HG03571 (cell line): ENCODE measurements around the gene PLB1.
A peak's percentile ranks its signal among the peaks of the same experiment; 100 is the strongest.

Source experiments
- ATAC-seq: cut with Tn5 transposase; IDR thresholded peaks from one replicate; pipeline ENCODE4 v1.9.1; 2021; ENCODE audit not compliant: unreplicated experiment

Gene PLB1

DNA sequence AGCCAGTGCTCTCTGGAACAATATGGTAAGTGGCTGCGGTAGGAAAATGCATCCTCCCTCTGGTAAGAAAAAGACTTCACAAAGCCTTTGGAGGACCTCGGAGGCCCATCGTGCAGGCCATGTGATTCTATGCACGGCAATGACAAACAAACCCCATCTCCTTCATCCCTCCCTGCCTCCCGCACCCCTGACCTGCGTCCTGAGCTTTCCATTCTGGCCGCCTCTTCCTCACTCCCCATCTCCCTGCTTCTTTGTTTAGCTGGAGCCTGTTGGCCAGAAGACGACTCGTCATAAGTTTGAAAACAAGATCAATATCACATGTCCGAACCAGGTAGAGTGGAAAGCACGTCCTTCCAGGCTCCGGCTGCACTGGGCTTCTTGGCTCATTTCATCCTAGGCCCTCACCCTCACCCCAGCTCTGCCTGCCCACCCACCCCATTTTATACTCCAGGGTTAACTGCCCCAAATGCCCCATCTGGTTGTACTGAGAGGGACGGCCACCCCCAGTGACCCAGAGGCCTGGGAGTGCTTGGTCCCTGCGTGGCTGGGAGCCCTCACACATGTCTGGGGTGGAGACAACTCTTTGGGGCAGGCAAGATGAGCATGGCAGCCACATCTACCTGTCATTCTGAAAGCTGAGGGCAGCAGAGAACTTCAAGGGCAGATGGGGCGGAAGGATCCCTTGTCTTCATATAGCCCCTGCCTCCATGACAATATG, 94.0 kb downstream of the PLB1 start:
- no peak for ATAC-seq

DNA sequence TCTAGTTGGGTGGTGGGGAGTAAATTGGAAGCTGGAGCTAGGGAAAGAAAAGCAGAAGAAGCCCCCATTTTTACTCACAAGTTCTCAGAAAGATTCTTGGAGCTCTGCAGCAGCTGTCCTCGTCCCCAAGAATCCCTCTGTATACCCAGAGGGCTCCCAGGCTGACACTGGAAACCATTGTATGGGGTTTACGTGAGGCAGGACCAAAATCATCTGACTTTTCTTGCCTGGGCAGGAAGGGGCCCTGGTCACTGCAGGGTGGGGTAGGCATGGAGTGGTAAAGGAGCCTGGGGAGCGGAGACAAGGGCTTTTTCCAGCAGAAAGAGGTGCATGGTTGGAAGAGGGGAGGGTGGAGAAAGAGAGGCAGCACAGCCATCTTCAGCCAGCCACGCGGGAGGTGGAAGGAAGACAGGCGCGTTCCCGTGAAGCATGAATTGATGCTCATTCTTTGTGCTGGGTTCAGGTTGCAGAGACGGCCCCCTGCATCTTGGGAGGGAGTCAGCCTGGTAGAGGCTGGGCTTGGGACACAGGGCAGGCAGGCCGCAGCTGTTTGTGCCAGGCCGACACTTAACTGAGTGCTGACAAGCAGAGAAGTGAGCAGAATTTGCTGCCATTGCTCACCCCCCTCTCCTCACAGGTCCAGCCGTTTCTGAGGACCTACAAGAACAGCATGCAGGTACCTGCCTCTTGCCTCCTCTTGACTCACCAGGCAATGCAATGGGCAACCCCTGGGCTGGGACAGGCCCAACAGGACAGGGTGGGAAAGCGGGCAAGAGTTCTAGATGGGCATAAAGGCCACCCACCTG, 94.8 kb downstream of the PLB1 start:
- no peak for ATAC-seq

DNA sequence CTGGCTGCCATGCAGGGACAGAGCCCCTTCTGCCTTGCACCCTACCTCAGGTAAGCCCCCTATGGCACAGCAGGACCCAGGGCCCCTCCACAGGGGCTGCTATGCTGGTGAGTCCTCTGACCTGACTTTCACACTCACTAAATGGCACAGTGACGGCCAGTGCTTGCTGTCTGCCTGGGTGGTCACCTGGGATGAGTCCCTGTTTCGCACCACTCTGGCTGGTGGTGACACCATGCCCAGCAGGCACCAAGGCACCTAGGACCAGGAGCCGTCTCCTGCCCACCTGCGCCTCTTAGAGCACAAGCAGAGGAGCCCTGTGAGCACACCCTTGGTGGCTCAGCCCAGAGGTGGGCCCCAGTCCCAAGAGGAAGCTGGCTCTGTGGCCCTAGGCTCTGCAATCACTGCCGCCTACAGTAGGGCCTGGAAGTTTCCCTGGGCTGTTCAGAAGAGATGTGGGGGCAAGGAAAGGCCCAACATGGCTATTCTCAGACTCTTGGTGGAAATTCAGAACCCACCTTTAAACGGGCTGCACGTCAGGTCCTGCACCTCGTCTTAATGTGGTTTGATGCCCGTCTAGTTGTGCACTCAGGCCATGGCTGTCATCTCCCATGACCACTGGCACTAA, 96.0 kb downstream of the PLB1 start:
- no peak for ATAC-seq

DNA sequence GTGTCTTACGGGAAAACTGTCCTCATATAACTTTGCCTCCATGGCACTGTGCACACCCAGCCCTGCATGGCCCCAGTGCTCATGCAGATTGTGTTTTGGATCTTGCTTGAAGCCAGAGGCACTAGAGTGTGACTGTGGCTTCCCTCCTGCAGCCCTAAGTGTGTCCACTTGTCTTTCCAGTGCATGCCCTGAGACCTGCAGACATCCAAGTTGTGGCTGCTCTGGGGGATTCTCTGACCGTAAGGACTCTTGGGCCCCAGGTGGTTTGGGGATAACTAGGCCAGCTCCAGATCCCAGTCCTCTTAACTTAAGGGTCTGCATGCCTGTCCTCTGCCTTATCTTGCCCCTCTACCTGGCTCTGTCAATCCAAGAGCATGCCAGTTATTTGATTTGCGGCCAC, 96.6 kb downstream of the PLB1 start:
- ATAC-seq, result no peak

DNA sequence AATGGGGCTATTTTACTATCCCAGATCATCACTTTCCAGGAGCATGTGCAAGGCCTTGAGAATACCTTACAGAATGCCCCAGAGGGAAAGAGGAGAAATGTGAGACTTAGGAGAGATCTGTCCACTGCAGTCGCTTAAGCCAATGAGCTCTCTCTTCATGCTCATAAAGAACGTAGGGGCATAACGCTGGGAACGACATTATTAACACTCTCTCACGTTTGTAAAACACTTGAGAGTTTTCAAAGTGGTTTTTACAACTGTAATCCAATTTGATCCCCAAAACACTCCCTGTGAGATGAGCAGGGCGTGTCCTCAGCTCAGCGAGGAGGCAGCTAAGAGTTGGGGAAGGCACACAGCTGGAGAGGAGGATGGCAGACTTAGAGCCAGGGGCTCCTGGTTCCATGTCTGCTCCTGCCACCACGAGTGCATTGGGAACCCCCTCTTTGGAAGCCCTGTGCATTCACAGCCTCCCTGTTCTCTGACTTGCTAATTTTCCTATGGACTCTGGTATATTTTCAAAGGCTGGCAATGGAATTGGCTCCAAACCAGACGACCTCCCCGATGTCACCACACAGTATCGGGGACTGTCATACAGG, 97.4 kb downstream of the PLB1 start:
- no peak for ATAC-seq

DNA sequence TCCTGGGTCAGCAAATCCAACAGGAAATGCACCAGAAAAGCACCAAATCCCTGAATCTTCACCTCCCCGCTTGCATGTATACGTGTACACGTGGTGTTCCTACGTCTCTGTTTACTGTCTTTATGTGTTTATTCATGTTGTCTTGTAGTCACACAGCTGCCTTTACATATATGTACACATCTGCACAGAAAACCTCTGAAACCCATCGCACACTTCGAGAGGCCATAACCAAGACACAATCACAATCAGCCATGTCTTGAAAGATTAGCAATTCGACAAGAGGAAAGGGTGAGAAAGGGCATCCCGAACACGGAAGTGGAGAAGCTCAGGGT, 98.1 kb downstream of the PLB1 start:
- ATAC-seq, result no peak

DNA sequence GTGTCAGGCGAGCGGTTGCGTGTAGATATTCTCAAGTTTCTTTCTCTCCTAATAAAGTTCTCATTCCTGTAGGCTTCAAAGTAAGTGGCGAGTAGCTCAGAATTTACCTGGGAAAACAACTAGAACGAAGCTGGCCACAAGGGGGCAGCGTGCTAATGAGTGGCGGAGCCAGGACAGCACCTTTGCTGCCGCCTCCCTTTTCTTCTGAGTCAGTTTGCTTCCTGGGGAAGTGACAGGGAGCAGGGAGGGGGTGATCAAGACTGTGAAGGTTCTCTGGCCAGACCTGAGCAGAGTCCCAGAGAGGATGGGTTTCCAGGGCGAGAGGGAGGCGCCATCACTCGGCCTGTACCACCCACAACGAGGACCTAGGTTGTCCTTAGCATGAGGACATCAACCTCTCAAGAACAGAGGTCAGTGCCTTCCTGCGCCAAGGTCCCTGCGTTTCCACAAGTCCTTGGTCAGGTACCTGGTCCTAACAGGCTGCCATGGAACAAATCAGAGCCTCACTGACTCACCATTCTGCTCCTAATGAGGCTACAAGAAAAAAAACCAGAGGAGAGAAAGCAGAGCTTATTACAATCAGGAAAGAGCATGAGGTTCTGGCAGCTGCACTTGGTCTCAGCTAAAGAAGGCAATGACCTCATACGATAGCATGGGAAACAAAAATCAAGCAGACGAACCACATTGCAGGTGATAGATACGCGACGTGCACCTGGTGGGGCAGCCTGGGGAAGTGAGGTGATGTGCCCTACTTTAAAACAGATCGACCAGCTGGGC, 98.7 kb downstream of the PLB1 start:
- peak; percentile 84 for ATAC-seq

DNA sequence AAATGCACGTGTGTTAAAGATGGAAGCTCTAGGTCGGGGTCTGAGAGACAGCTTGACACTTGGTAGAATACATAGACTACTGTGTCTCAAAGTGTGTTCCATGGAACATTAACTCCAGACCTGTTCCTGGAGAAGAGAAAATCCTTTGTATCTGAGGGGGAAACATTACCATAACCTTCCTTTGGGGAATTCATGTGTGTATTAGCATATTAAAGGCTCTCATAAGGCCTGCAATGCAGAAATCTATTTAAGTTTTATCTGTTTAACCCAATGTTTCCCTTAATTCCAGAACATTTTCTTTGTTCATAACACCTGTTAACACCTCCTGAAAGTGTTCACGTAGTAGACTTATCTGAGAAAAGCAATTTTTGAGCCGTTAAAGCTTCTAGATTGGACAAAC, 99.5 kb downstream of the PLB1 start:
- ATAC-seq, result no peak

DNA sequence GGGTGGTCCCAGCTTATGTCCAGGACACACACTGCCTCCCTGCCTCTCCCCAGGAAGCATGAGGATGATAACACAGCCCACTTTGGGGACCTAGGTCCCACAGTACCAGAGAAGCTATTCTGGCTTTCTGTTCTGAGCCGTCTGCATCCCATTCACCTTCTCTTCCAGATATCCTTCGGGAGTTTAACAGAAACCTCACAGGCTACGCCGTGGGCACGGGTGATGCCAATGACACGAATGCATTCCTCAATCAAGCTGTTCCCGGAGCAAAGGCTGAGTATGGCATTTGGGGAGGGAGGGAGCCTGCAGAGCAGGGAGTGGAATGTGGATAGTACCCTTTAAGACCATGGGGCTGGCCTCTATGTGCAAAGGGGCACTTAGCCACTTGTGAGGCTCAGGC, 102.6 kb downstream of the PLB1 start:
- no peak for ATAC-seq

DNA sequence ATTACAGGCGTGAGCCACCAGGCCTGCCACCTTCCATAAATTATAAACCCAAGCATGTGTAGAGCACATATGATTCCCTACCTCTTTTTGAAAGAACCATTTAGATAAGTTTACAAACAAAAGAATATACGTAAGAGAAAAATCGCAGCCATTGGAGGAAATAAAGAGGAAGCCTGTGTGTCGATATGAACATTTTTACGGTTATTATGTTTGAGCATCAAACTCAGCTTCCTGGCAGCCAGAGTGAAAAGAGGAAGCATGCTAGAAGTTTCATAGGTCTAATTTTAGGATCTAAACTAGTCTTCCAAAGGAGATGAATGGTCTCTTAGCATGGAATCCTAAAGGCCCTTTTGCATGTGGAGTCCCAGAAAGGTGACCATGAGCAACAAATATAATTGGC, 104.3 kb downstream of the PLB1 start:
- no peak for ATAC-seq

DNA sequence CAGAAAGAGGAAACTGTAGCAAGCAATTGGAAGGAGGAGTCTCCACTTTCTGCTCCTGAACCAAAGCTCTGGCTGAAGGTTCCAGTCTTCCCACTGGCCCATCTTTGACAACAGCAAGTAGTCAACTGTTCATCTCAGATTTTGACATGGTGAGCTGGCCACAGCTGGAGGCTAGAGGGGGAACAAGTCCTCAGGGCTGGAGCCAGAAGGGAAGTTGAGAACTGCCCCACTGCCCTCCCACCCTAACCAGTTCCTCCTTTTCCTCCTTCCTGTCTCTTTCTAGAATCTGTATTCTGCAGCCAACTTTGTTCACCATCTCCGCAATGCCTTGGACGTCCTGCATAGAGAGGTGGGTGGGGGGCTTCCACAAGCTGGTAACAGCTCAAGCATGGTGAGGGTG, 105.8 kb downstream of the PLB1 start:
- ATAC-seq, result no peak

DNA sequence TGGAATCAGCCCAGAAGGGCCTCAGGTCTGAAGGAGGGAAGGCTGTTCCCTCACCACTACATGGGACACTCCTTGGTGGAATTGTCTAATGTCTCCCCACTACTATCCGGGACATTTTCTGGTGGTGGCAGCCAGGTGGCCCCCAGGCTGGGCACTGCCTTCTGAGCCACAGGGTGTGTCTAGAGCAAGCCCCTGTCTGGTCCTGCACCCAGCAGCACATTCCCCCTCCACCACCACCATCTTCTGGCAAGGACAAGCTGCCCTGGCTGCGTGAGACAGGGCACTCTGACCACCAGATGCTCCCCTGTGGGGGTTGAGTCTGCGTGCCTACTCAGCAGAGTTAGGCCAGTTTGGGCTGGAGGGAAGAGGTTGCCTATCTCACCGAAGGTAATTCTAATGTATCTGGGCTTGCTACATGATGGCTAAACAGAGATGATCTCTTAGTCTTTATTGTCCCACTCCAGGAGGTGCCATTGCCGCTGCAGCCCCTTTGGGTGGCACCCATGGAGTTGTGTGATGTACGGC, 106.3 kb downstream of the PLB1 start:
- ATAC-seq, result no peak

DNA sequence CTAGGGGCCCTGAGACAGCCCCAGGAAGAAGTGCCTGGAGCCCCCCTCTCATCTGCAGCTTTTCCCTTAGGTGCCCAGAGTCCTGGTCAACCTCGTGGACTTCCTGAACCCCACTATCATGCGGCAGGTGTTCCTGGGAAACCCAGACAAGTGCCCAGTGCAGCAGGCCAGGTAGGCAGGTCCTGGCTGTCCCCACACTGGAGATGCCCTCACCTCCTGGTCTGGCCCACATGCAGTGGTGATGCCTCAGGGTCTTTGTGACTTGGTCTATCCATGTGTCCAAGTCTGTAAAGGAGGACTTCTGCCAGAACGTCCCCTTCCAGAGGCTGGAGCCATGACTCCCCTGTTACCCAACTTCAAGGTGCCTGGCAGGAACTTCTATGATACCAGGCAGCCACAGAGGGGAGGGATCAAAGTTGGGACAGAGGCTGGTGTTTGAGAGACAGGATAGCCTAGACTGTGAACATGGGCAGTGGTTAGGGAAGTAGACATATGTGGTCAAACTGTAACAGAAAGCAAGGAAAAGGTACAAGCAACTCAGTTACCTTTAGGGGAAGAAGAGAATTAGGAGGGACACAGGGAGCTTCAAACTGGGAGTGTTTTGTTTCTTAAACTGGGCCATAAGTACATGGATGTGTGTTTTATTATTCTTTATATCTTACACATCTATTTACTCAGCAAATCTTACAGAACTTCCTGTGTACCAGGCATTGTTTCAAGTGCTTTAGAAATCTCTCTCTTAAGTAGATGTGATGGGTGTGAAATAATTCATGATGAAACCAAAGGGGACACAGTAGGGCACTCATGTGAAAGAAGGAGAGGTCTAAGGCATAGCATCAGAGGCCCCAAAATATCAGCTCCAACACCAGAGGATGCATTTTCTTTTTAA, 107.1 kb downstream of the PLB1 start:
- no peak for ATAC-seq

DNA sequence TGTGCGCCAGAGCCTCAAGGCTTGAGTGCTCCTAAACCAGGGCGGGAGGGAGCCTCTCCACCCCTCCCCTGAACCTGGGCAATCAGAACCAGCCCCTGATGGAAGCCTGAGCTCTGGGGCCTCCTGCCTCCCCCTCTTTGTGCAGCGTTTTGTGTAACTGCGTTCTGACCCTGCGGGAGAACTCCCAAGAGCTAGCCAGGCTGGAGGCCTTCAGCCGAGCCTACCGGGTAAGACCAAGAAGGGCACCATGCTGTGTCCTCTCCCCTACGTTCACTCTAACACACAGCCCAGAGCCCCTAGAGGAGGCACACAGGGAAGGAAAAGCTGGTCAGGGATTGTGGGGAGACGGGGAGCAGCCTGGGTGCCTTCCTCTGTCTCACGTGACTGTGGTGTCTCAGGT, 108.0 kb downstream of the PLB1 start:
- no peak for ATAC-seq

DNA sequence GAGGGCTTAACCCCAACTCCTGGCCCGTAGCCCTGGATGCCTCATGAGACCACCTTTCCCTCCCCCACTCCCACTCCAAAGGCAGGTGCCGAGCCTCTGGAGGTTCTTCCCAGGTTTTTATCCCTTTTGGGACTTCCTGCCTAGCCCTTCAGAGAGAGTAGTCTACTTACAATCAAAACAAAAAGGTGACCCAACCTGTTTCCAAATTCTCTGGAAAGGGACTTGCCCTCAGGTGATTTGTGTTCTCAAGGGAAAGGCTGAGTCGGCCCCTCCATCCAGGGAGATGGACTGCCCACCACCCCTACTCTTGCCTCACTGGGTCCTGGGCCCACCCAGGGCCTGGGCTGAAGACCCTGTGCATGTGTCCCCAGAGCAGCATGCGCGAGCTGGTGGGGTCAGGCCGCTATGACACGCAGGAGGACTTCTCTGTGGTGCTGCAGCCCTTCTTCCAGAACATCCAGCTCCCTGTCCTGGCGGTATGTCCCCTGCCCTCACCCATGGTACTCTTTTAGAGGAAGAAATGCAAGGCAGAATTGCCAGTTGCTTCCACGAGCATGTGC, 108.5 kb downstream of the PLB1 start:
- no peak for ATAC-seq

DNA sequence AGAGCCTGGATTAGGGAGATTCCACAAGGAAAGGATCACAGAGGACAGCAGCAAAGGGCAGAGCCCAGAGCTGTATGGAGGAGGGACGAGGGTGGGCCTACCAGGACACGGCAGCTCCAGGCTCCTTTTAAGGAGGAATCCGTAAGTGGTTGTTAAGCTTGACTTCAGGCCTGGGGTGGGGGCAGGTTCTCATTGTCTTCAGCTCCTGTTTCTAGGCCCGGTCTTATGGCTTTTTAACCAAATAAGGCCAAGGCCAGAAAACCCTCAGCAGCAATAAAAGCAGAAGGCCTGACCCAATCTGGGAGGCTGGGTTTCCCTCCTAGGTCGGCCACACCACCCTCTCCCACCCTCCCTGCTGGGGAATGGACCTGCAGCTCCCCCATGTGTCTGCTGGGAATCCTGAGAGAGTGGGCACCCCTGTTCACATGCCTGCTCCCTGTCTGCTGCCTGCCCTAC, 111.2 kb downstream of the PLB1 start:
- ATAC-seq, result no peak

DNA sequence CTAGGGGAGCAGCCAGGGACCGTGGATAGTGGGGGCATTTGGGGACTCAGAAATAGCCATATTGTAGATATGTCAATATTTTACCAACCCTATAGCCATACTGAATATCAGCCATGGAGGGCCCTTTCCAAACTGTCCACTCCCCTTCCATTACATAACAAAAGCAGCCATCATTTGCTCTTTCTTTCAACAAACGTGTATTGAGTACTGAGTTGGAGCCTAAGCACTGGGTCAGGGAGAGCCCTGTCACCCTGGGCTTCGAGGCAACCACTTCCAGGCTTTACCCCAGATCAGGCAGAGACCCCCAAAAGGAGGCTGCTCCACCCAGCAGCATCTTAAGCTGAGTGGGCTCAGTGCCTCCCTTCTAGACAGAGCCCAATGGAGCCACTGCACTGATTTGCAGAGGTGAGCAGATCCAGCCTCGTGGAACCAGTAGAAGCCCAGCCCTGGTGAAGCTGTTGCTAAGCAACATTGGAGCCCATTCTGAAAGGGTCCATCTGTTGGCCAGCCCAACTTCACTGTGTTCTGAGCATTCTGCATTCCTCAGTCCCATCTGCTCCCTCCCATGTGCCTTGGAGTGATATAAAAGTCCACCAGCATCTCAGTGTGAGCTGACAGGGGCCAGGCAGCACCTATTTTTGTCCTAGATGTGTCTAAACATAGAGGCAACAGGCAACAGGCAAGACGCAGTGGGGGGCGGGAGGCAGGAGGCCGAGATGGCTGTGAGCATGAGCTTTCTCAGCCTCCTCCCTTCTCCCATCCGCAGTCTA, 112.1 kb downstream of the PLB1 start:
- ATAC-seq, result no peak

DNA sequence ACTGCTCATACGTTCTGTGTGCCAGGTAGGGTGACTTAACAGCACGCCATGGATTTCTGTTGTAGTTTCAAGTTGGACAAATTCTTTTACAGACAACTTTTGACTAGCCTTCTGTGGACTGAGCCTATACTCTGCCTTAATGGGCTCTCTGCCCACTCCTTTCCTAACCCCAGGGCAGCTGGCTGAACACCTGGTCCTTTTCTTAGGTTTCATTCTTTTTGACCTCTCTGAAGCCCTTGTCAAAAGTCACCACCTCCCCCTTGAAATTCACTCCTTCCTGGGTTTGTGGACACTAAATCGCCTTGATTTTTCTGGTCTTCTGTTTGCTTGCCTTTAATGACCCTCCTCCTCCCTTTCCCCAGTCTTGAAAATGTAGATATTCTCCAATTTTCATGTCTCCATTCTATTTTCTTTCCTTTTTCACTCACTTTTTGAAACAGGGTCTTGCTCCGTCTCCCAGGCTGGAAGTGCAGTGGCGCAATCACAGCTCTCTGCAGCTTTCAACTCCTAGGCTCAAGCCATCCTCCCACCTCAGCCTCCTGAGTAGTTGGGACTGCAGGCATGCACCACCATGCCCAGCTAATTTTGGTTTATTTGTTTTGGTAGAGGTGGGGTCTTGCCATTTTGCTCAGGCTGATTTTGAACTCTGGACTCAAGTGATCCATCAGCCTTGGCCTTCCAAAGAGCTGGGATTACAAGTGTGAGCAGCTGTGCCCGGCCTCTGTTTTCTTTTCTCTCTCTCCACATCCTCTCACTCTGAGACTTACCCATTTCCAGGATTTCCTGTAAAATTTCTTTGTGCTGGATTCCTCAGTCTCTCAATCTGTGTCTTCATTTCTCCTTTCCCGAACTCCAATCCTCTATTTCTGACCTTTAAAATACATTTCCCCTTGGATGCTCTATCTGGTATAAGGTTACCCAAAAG, 112.9 kb downstream of the PLB1 start:
- ATAC-seq, result no peak
